ENCODE measurements around the gene OR1Q1.
"Not testable (repeated sequence)": the region's sequence is repeated elsewhere in the genome, so short reads cannot be mapped to it uniquely, and the experiment has no call there.

Gene OR1Q1

GRCh38 chr9:122614362-122614761 lies at the start of gene OR1Q1:
TSS of gene OR1Q1 (plus strand) at chr9:122614738. CDS start at chr9:122614738, 0 bp downstream.
- no peak for DNase-seq

- DNase-seq, result no peak
These were observed 46.6 kb upstream of the OR1Q1 start for GRCh38 chr9:122567901-122568300.

GRCh38 chr9:122572456-122572855 lies 42.1 kb upstream of the OR1Q1 start:
- no peak for DNase-seq

GRCh38 chr9:122579874-122580273 lies 34.7 kb upstream of the OR1Q1 start:
- no peak for DNase-seq

GRCh38 chr9:122580360-122580759 lies 34.2 kb upstream of the OR1Q1 start:
- DNase-seq, result no peak

GRCh38 chr9:122583284-122583683 lies 31.3 kb upstream of the OR1Q1 start, which contains the start of gene OR1L8:
TSS of gene OR1L8 (minus strand) at chr9:122583384. CDS start at chr9:122568477, 14,907 bp downstream.
- DNase-seq, result not testable (repeated sequence)

- no peak for DNase-seq
These were observed 8.8 kb upstream of the OR1Q1 start for GRCh38 chr9:122605691-122606090.

- DNase-seq, result no peak
These were observed 8.0 kb upstream of the OR1Q1 start for GRCh38 chr9:122606587-122606986.

GRCh38 chr9:122609804-122610203 lies 4.7 kb upstream of the OR1Q1 start:
- DNase-seq, result no peak

- DNase-seq, result no peak
These were observed 5.5 kb downstream of the OR1Q1 start for GRCh38 chr9:122619996-122620395.

GRCh38 chr9:122642226-122642625 lies 27.7 kb downstream of the OR1Q1 start:
- DNase-seq, result no peak

GRCh38 chr9:122656378-122656777 lies 41.8 kb downstream of the OR1Q1 start:
- DNase-seq, result no peak

GRCh38 chr9:122657527-122657926 lies 43.0 kb downstream of the OR1Q1 start, which contains the start of gene OR1B1:
TSS of gene OR1B1 (minus strand) at chr9:122657627.
- no peak for DNase-seq

- no peak for DNase-seq
These were observed 46.9 kb downstream of the OR1Q1 start, which contains the start of gene OR1L1 for GRCh38 chr9:122661416-122661815. TSS of gene OR1L1 (plus strand) at chr9:122661716. CDS start at chr9:122661716, 0 bp downstream.

Measured in NCI-H1417 treated with DMSO at 0.1 percent for 48 hours (cell line).